ENCODE data around the gene NEDD4.
"Not testable (repeated sequence)": the region's sequence is repeated elsewhere in the genome, so short reads cannot be mapped to it uniquely, and the experiment has no call there.

DNA sequence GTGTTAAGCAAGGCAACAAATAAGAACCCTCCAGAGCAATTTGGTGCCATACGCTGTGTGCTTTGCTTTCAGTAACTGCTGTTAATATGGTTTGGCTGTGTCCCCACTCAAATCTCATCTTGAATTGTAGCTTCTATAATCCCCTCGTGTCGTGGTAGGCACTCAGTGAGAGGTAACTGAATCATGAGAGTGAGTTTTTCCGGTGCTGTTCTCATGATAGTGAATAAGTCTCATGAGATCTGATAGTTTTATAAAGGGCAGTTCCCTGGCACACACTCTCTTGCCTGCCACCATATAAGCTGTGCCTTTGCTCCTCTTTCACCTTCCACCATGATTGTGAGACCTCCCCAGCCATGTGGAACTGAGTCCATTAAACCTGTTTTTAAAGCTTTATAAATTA lies 125.1 kb downstream of the NEDD4 start:
- TF ChIP-seq, protein P1, sequence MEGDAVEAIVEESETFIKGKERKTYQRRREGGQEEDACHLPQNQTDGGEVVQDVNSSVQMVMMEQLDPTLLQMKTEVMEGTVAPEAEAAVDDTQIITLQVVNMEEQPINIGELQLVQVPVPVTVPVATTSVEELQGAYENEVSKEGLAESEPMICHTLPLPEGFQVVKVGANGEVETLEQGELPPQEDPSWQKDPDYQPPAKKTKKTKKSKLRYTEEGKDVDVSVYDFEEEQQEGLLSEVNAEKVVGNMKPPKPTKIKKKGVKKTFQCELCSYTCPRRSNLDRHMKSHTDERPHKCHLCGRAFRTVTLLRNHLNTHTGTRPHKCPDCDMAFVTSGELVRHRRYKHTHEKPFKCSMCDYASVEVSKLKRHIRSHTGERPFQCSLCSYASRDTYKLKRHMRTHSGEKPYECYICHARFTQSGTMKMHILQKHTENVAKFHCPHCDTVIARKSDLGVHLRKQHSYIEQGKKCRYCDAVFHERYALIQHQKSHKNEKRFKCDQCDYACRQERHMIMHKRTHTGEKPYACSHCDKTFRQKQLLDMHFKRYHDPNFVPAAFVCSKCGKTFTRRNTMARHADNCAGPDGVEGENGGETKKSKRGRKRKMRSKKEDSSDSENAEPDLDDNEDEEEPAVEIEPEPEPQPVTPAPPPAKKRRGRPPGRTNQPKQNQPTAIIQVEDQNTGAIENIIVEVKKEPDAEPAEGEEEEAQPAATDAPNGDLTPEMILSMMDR (IDR thresholded peaks at IDR 0.05; ENCODE audit: poor library complexity, severe bottlenecking): not testable (repeated sequence)
- not testable (repeated sequence) for TF ChIP-seq POLR2AphosphoS5 (IDR thresholded peaks at IDR 0.05); EZH2 (IDR thresholded peaks at IDR 0.05; ENCODE audit: borderline replicate concordance, insufficient read depth, low read length, poor library complexity, severe bottlenecking); EP300 (conservative IDR thresholded peaks at IDR 0.05; ENCODE audit: poor library complexity, severe bottlenecking)

Data from neural cell (in vitro differentiated cells).